HG03159 (cell line): ENCODE data around the gene ZNF777.
"Not testable (repeated sequence)": the region's sequence is repeated elsewhere in the genome, so short reads cannot be mapped to it uniquely, and the experiment has no call there.

ENCODE experiments used
- ATAC-seq: cut with Tn5 transposase; IDR thresholded peaks from one replicate; pipeline ENCODE4 v1.9.1; 2021; ENCODE audit warnings: mild to moderate bottlenecking, moderate library complexity; ENCODE audit not compliant: unreplicated experiment

ZNF777 gene

DNA sequence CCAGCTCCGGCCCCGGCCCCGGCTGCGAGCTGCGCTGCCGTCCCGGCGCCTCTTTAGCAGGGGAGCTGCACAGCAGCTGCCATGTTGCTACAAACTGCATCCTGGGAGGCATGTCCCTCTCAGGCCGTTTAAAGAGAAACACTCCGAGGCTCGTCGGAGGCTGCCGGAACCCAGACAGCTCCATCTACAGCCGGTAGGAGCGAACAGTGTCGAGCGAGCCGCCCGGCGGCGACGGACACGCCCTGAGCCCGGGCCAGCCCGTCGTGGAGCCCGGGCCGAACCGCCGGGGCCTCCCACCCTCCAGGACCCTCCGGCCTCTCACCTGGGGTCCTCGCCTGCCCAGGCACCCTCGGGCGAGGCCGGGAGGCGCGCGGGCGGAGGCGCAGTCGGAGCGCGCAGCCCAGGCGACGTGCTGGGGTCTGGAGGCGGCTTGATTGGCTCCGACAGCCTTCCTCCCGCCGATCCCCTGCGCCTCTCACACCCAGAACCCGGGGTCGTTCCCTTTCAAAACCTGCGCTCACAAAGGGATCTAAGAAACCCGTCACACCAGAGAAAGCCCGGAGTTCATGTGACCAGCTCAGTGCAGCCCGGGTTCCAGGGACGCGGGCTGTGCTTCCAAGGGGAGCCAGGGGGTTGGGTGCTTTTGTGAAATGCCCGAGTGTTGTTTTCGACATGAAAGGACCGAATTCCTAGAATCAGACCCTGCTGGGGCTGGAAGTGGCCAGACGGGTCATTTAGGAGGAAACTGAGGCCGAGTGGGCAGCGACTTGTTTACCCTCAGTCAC lies at the start of gene ZNF777:
ZNF777 (minus strand) TSS at position 570 of the 785 bp plus-strand sequence. CDS start 5,040 bp downstream, outside the sequence.
- peak; percentile 98 for ATAC-seq

- ATAC-seq = no peak
Observed at GRCh38 chr7:149510248-149510647, 49.4 kb upstream of the ZNF777 start.

DNA sequence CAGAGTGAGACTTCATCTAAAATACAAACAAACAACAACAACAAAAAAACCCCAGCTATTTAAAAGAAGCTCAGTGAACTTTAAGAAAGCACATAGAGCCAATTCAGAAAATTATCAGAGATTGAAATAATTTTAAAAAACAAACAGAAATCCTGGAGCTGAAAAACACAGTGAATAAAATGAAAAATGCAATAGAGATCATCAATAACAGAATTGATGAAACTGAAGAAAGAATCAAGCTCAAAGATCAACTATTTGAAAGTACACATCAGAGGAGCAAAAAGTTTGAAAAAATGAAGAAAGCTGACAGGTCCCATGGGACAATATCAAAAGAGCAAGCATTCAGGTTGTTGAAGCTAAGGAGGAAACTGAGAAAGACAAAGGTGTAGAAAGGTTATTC lies 48.9 kb upstream of the ZNF777 start:
- no peak for ATAC-seq

- no peak for ATAC-seq
Observed at GRCh38 chr7:149505551-149505950, 44.7 kb upstream of the ZNF777 start.

GRCh38 chr7:149501651-149502050 lies 40.8 kb upstream of the ZNF777 start:
- no peak for ATAC-seq

DNA sequence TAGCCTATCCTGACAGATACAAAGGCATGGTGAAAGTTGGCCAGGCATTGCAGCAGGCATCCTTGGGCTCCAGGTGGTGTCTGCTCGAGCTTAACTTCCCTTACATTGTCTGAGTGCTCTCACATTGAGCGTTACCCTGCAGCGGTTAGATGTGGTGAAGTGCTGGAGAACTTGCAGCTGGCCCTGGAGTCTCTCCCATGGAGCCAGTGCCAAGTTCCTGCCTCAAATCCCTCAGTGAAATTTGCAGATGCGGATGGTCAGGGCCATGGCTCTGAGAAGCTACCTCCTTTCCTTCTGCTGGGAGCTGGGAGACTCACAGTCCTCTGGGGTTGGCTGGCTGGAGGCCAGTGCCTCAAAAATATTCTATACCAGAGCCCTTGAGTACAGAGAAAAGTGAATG lies 40.0 kb upstream of the ZNF777 start:
- ATAC-seq = no peak

GRCh38 chr7:149500201-149500600 lies 39.3 kb upstream of the ZNF777 start:
- no peak for ATAC-seq

DNA sequence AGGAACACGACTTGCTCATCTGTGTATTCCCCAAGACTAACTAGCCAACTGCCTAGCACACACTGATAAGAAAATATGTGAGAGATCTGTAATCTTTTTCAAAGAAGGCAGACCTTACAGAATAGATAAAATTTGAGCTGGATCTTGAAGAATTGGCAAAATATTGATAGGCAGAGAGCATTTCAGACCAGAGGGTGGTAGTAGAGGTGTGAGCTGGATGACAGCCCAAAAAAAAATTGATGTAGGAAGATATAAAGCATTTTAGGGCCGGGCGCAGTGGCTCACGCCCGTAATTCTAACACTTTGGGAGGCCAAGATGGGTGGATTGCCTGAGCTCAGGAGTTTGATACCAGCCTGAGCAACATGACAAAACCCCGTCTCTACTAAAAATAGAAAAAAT lies 37.9 kb upstream of the ZNF777 start:
- ATAC-seq = no peak

DNA sequence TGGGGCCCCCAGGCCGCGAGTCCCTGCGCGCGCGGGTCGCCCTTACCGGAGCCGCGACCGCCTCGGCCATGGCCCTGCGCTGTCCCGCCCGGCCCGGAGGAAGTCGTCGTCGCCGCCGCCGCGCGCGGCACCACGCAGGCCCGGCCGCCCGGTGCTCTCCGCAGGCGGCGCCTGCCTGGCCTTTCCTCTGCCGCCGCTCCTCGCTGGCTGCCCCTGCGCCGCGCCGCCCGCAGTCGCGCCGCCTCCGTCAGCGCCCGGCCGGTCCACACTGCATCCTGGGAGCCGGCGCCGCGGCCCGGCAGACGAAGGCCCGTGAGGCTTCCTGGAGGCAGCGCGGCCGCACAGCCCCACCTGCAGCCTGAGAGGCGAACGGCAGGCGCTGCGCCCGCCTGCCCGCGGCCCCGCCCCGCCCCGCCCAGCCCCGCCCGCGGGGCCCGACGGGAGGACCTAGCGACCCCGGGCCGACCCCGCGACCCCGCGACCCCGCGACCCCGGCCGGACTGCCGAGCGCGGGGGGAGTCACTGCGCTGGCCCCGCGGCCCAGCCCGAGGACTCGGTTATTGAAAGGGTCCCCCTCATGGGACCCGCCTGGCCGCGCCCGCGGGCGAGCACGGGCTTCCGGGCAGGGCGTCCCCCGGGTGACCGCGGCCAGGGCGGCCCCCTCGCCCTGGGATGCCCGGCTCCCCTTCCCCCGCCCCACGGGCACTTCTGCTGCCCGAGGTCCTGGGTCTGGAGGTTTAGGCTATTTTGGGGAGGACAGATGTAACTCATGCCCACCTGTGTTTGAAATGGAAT lies 36.8 kb upstream of the ZNF777 start, which contains the start of gene ZNF746:
ZNF746 (minus strand) TSS at position 343 of the 795 bp plus-strand sequence; CDS start at position 70, 273 bp downstream.
- peak; percentile 93 for ATAC-seq

GRCh38 chr7:149496642-149497391 lies 36.0 kb upstream of the ZNF777 start:
- peak; percentile 32 for ATAC-seq

DNA sequence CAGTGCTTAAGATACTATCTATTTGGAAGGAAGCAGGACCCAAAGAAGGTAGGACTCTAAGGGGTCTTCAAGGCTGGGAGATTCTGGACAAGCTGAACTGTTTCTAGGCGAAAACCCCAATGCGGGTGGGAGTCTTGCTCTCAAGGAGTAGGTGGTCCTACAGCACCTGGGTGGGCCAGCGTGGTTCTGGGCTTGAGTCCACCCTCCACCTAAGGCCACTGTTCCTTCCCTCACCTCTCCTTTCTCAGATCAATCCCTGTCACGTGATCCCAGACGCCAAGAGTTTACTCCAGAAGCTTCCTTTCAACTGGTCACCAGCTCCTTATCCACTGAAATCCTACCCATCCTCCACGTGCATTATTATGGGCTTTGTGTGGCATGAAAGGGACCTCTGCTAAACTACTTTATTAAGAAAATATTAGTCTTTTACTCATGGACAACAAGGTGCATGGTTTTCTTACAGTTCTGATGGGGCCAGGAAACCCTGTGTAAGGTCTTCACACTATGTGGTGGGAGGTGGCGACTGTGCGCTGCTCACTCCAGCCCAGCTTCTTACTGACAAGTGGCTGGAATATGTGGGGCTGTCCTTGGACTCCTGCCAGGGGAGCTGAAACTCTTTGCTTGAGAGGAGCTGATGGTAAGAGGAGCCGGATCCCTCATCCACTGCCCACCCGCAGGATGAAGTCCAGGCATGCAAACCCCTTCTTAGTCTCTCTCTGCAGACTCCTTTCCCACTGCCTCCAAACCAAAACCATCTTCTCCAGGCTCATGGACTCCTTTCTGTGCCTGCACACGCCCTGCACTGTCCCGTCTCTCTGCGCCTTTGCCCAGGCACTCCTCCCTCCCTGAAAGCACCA lies 35.2 kb upstream of the ZNF777 start:
- no peak for ATAC-seq

DNA sequence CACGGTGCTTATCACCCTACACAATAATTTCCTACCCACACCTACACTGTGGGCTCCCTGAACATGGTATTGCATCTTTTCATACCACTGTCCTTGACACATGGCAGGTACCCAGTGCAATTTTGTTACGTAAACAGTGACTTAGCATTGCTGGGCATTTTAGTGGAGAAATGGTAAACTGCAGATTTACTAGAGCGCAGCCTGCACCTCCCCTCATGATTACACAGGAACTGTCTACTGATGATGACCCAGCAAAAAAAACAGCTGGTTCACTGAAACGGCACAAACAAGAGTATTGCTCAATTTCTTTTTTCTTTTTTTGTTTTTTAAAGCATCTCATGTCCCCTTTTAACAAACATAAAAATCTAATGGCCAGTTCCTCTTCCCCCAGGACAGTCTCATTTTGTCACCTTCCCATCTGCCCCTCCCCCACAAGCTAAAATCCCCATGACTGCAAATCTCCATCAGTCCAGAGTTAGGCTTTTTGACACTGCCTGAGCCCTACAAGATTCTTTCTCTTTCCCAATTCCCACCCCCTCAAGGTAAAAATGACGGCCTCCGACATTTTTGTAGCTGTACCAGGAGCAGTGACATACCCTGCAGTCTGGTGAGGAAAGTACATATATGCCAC lies 34.0 kb upstream of the ZNF777 start:
- ATAC-seq = no peak

GRCh38 chr7:149493975-149494374 lies 33.1 kb upstream of the ZNF777 start:
- ATAC-seq = not testable (repeated sequence)

- no peak for ATAC-seq
Observed at GRCh38 chr7:149493366-149493765, 32.5 kb upstream of the ZNF777 start.

- ATAC-seq = no peak
Observed at GRCh38 chr7:149490083-149490760, 29.4 kb upstream of the ZNF777 start.

DNA sequence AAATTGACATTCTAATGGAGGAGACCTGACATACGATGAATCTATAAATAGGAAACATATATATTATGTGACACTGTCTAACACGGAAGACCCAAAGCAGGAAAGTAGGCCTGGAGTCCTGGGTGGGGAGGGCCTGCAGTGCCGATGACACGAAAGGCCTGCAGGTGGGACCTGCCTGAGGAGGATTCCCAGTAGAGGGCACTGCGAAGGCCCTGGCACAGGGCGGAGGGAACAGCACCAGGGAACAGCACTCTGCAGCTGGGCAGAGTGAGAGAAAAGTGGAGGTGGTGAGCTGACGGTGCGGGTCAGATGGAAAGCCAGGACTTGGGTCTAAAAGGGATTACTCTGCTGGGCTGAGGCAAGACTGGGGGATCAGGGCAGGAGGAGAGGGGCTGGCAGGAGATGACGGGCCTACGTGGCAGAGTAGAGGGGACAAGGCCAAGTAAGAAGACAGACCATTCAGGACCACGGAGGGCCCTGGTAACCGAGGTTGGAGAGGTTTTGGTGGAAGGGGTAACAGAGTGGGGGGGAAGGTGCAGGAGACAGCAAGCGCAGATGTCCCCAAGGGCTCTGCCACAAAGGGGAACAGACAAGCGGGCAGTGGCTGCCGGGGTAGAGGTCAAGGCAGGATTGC lies 28.6 kb upstream of the ZNF777 start:
- no peak for ATAC-seq

DNA sequence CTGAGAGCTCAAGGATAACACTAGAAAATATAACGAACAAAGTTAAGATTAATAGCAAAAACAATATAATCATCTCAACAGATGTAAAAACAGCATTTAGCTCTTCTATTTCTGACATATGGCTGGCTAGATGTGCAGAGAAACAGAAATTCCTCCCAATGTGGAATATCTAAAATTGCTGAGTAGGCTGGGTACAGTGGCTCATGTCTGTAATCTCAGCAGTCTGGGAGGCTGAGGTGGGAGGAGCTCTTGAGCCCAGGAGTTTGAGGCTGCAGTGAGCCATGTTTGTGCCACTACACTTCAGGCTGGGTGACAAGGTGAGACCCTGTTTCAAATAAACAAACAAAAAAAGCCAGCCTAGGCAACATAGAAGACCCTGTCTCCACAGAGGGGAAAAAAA lies 18.7 kb upstream of the ZNF777 start:
- ATAC-seq = no peak

- ATAC-seq = no peak
Observed at GRCh38 chr7:149478754-149479153, 17.9 kb upstream of the ZNF777 start.
